GM12878 (cell line): ENCODE results near the gene EYA2. TPM values are rescaled to one million over a fixed set of nuclear protein-coding genes. Genes with fewer than 3 reads are reported as not detected.

Source experiments
- ATAC-seq: fragments of 200-7000 bp; cut with Tn5 transposase; 3 replicates; pipeline ENCODE4 v1.9.1; 2020; ENCODE audit warnings: mild to moderate bottlenecking, moderate library complexity
- BruUV-seq: library from RNA; stranded (reverse); fragments of 400-500 nt; replicated peaks from 2 replicates; lab custom pipeline; 2021; lab: Mats Ljungman, UMichigan
- CTCF ChIA-PET: fragments of 300-600 bp; sonication (Branson Sonifier 250); formaldehyde crosslinking; extraction: SDS; loops from one replicate; lab custom pipeline; 2021; ENCODE audit warnings: inconsistent platforms; lab: Yijun Ruan, JAX
- POLR2A ChIA-PET: fragments of 350-600 bp; formaldehyde crosslinking; extraction: SDS; loops from one replicate; lab custom pipeline; 2021; ENCODE audit warnings: inconsistent platforms; lab: Charles Lee
- RAD21 ChIA-PET: fragments of 300-600 bp; sonication (Branson Sonifier 250); formaldehyde crosslinking; loops from one replicate; lab custom pipeline; 2023; ENCODE audit warnings: antibody characterized with exemption; ENCODE audit not compliant: unreplicated experiment; lab: Charles Lee
- SMC1A ChIA-PET: fragments of 300-600 bp; sonication (Branson Sonifier 250); formaldehyde crosslinking; loops from one replicate; lab custom pipeline; 2023; ENCODE audit not compliant: unreplicated experiment, uncharacterized antibody; lab: Charles Lee
- DNase-seq: peaks from one replicate; pipeline ENCODE4 v3.0.0-alpha.2; 2011; ENCODE audit warnings: low read depth, low spot score
- FAIRE-seq: peaks from 3 replicates; lab custom pipeline; 2011; peaks lifted over from hg19 to GRCh38; lab: Jason Lieb, UNC
- H2AFZ ChIP-seq: 2 replicates; pipeline ENCODE4 v1.6.0; 2011; ENCODE audit warnings: low read depth, low read length, control low read depth; ENCODE audit not compliant: control insufficient read depth
- H3K27ac ChIP-seq: 2 replicates; pipeline ENCODE4 v1.5.1; 2011; ENCODE audit warnings: control low read depth; ENCODE audit not compliant: control insufficient read depth, insufficient read depth
- H3K27me3 ChIP-seq, 2 experiments: replicated peaks in 1 of 2; 2 replicates each; pipeline versions ENCODE4 v1.6.0 to v1.6.1; 2011; ENCODE audit warnings: low read length in 1 of 2; ENCODE audit not compliant: control insufficient read depth in 2 of 2, insufficient read depth in 2 of 2
- H3K36me3 ChIP-seq, 2 experiments: 2 replicates each; pipeline ENCODE4 v1.5.1; 2011; ENCODE audit warnings: low read length in 1 of 2; ENCODE audit not compliant: control insufficient read depth in 2 of 2, insufficient read depth in 2 of 2
- H3K4me1 ChIP-seq: 2 replicates; pipeline ENCODE4 v1.6.1; 2011; ENCODE audit warnings: mild to moderate bottlenecking, low read length, moderate library complexity, mixed read lengths; ENCODE audit not compliant: control insufficient read depth, insufficient read depth
- H3K4me2 ChIP-seq: 2 replicates; pipeline ENCODE4 v1.6.0; 2011; ENCODE audit warnings: control low read depth; ENCODE audit not compliant: control insufficient read depth, insufficient read depth
- H3K4me3 ChIP-seq: fragments of 200-600 bp; sonication (generic); 2 replicates; pipeline ENCODE4 v1.5.1; 2016
- H3K79me2 ChIP-seq: 2 replicates; pipeline ENCODE4 v1.6.0; 2011; ENCODE audit warnings: low read length; ENCODE audit not compliant: control insufficient read depth, insufficient read depth
- H3K9ac ChIP-seq: 2 replicates; pipeline ENCODE4 v1.8.0; 2011; ENCODE audit warnings: low read length, control low read depth, mixed read lengths; ENCODE audit not compliant: control insufficient read depth, insufficient read depth
- H3K9me3 ChIP-seq: replicated peaks from 3 replicates; pipeline ENCODE4 v1.5.1; 2011; ENCODE audit warnings: mild to moderate bottlenecking, low read length; ENCODE audit not compliant: control insufficient read depth, insufficient read depth
- H4K20me1 ChIP-seq: 2 replicates; pipeline ENCODE4 v1.6.0; 2011; ENCODE audit not compliant: control insufficient read depth, insufficient read depth
- JUND ChIP-seq: IDR thresholded peaks from 2 replicates; pipeline ENCODE4 v1.6.1; 2012; ENCODE audit warnings: low read depth, mild to moderate bottlenecking, low read length, improper control_type of control experiment, moderate library complexity
- SMAD1 ChIP-seq: fragments of 450-650 bp; IDR thresholded peaks from 2 replicates; pipeline ENCODE4 v1.6.1; 2018; ENCODE audit warnings: mild to moderate bottlenecking, low read depth; ENCODE audit not compliant: partially characterized antibody
- TBL1XR1 ChIP-seq: IDR thresholded peaks from 2 replicates; pipeline ENCODE4 v1.6.1; 2012; ENCODE audit warnings: low read depth, low read length, improper control_type of control experiment
- WGBS: methylation state at CpG from one replicate; pipeline ENCODE4 v1.1.6; 2016; ENCODE audit warnings: low lambda C conversion rate; ENCODE audit not compliant: insufficient replicate concordance, insufficient coverage; ENCODE audit errors: missing lambda C conversion rate; 5-methylcytosine and 5-hydroxymethylcytosine counted together
- in situ Hi-C: fragments of 300-500 bp; cut with MboI; formaldehyde crosslinking; loops from 9 replicates; pipeline ENCODE4 v1.14.3; 2018; ENCODE audit warnings: mixed read lengths
- intact Hi-C: fragments of 100-400 bp; cut with micrococcal nuclease; formaldehyde crosslinking; loops from one replicate; pipeline ENCODE4 v1.14.2; 2022; ENCODE audit not compliant: unreplicated experiment
- polyA plus RNA-seq, 11 experiments: library from polyadenylated mRNA; depleted of rRNA in 4 of 11; unstranded in 6 of 11; stranded (reverse) in 5 of 11; fragments of >200 nt; fragmentation: Nextera tagmentation in 4 of 11; fragmentation: Illumina TruSeq in 1 of 11; extraction: Ambion mirVana in 4 of 11; extraction: Trizol in 1 of 11; gene quantifications; 1 replicate in 1 of 11; 2 replicates in 10 of 11; pipeline versions ENCODE4 v1.2.1 to v1.2.3, GENCODE V29; 2011 to 2016; ENCODE audit warnings: inconsistent platforms in 2 of 11, missing spikeins in 2 of 11, low read depth in 1 of 11
- total RNA-seq, 4 experiments: library from RNA; depleted of rRNA in 3 of 4; stranded (reverse); fragments of >200 nt in 3 of 4; fragmentation: Illumina TruSeq in 1 of 4; extraction: Trizol in 1 of 4; gene quantifications; 2 replicates each; pipeline versions ENCODE4 v1.2.1 to v1.2.3, GENCODE V29; 2013 to 2021
- TF ChIP-seq, protein P1 (sequence below): fragments of 450-650 bp; IDR thresholded peaks from 2 replicates; pipeline ENCODE4 v1.6.1; 2016; ENCODE audit warnings: mild to moderate bottlenecking, moderate library complexity, borderline replicate concordance

Gene EYA2
- total and polyA plus RNA-seq, 10 of the 15 experiments (the other 5 are each of a cell fraction or from before 2014, with no cell fraction given), result 0.20 TPM; not detected in 9

DNA sequence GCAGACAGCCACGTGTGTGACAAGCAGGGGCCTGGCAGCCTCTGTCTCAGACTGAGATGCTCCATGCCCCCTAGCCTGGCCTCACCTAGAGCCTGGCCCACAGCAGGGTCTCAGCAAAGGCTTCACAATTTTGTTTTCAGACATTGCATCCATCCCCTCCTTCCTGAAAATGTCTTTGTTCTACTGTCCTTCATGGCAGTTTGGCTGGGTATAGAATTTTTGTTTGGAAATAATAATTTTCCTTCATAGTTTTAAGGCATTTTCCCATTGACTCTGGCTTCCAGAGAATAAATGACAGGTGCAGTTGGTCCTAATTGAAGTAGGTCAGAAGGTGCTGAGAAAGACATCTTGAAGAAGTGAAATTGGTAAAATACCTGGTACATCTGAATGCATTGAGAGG lies 216.2 kb downstream of the EYA2 start:
- in situ Hi-C loops, result loop anchor here (5.0 kb wide), 1 partner anchor 49 kb away; no protein-coding TSS in a partner anchor
- Histone ChIP-seq H2AFZ (no peak overlapping the region), H3K27me3 (no peaks in the 10 kb centered on the region), H3K9me3 (no peaks in the 10 kb centered on the region; the same call in 2 of the 3 replicates), H3K79me2 (no peaks in the 10 kb centered on the region), H3K4me1 (no peaks in the 10 kb centered on the region), H3K27ac (no peak overlapping the region), H4K20me1 (no peaks in the 10 kb centered on the region), H3K9ac (no peak overlapping the region), H3K36me3 (no peaks in the 10 kb centered on the region), H3K4me3 (no peak overlapping the region), H3K4me2 (no peak overlapping the region)
- no TSS peak for BruUV-seq
- no peak for DNase-seq
- RAD21 ChIA-PET, result no interaction called here
- SMC1A ChIA-PET, result no interaction called here
- TF ChIP-seq JUND, result no peak
- TF ChIP-seq TBL1XR1, result no peak
- TF ChIP-seq SMAD1, result no peak
- no peak for FAIRE-seq
- CTCF ChIA-PET, result interaction anchor here (1.2 kb wide), 1 partner anchor 353 kb away, joined by 3 read pairs; no protein-coding TSS in a partner anchor
- intact Hi-C loops, result no loop called here
- ATAC-seq, result no peak
- POLR2A ChIA-PET, result no interaction called here
- 42% methylated on average over 1 of the region's 1 CpG for WGBS

DNA sequence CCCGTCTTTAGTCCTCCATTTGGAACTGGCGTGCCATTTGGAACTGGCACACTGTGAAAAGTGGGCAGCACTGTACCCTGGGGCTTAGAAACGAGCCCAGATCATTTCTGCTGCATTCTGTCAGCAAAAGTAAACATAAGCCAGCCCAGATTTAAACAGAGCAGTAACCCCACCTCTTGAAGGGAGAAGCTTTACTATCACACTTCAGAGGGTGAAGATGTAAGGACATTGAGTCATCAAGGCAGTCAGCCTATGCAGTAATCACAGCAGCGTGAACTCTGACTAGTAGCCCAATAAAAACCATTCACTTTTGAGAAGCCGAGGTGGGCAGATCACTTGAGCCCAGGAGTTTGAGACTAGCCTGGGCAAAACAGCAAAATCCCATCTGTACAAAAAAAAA lies 216.9 kb downstream of the EYA2 start:
- BruUV-seq, result no TSS peak
- FAIRE-seq (no peak), ATAC-seq (no peak), DNase-seq (no peak)
- H3K4me2 ChIP-seq, result no peak overlapping the region
- in situ Hi-C loops, result loop anchor here (5.0 kb wide), 1 partner anchor 49 kb away; no protein-coding TSS in a partner anchor
- SMC1A ChIA-PET, result no interaction called here
- POLR2A ChIA-PET, result no interaction called here
- no peaks in the 10 kb centered on the region; the same call in 2 of the 3 replicates for H3K9me3 ChIP-seq
- whole genome bisulfite sequencing, result 63% methylated on average over 5 of the region's 5 CpGs
- intact Hi-C loops, result no loop called here
- H3K4me3 ChIP-seq, result no peak overlapping the region
- no peaks in the 10 kb centered on the region for H3K79me2 ChIP-seq
- RAD21 ChIA-PET, result no interaction called here
- no peak overlapping the region for H2AFZ ChIP-seq
- no peaks in the 10 kb centered on the region for H3K36me3 ChIP-seq
- no peaks in the 10 kb centered on the region for H4K20me1 ChIP-seq
- TF ChIP-seq, protein P1, sequence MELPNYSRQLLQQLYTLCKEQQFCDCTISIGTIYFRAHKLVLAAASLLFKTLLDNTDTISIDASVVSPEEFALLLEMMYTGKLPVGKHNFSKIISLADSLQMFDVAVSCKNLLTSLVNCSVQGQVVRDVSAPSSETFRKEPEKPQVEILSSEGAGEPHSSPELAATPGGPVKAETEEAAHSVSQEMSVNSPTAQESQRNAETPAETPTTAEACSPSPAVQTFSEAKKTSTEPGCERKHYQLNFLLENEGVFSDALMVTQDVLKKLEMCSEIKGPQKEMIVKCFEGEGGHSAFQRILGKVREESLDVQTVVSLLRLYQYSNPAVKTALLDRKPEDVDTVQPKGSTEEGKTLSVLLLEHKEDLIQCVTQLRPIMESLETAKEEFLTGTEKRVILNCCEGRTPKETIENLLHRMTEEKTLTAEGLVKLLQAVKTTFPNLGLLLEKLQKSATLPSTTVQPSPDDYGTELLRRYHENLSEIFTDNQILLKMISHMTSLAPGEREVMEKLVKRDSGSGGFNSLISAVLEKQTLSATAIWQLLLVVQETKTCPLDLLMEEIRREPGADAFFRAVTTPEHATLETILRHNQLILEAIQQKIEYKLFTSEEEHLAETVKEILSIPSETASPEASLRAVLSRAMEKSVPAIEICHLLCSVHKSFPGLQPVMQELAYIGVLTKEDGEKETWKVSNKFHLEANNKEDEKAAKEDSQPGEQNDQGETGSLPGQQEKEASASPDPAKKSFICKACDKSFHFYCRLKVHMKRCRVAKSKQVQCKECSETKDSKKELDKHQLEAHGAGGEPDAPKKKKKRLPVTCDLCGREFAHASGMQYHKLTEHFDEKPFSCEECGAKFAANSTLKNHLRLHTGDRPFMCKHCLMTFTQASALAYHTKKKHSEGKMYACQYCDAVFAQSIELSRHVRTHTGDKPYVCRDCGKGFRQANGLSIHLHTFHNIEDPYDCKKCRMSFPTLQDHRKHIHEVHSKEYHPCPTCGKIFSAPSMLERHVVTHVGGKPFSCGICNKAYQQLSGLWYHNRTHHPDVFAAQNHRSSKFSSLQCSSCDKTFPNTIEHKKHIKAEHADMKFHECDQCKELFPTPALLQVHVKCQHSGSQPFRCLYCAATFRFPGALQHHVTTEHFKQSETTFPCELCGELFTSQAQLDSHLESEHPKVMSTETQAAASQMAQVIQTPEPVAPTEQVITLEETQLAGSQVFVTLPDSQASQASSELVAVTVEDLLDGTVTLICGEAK, result no peak
- TF ChIP-seq, all 136 proteins: peak for 0
- CTCF ChIA-PET, result no interaction called here
- no peaks in the 10 kb centered on the region for H3K4me1 ChIP-seq
- no peaks in the 10 kb centered on the region for H3K27me3 ChIP-seq
- H3K9ac ChIP-seq, result no peak overlapping the region
- H3K27ac ChIP-seq, result no peak overlapping the region
